ENCODE results near the gene CEP76.

The CEP76 gene, protein sequence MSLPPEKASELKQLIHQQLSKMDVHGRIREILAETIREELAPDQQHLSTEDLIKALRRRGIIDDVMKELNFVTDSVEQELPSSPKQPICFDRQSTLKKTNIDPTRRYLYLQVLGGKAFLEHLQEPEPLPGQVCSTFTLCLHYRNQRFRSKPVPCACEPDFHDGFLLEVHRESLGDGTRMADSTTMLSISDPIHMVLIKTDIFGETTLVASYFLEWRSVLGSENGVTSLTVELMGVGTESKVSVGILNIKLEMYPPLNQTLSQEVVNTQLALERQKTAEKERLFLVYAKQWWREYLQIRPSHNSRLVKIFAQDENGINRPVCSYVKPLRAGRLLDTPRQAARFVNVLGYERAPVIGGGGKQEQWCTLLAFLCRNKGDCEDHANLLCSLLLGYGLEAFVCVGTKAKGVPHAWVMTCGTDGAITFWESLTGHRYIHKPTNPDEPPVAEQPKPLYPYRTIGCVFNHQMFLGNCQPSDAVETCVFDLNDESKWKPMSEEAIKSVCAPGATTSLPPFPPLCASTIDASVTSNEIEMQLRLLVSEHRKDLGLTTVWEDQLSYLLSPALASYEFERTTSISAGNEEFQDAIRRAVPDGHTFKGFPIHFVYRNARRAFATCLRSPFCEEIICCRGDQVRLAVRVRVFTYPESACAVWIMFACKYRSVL

DNA sequence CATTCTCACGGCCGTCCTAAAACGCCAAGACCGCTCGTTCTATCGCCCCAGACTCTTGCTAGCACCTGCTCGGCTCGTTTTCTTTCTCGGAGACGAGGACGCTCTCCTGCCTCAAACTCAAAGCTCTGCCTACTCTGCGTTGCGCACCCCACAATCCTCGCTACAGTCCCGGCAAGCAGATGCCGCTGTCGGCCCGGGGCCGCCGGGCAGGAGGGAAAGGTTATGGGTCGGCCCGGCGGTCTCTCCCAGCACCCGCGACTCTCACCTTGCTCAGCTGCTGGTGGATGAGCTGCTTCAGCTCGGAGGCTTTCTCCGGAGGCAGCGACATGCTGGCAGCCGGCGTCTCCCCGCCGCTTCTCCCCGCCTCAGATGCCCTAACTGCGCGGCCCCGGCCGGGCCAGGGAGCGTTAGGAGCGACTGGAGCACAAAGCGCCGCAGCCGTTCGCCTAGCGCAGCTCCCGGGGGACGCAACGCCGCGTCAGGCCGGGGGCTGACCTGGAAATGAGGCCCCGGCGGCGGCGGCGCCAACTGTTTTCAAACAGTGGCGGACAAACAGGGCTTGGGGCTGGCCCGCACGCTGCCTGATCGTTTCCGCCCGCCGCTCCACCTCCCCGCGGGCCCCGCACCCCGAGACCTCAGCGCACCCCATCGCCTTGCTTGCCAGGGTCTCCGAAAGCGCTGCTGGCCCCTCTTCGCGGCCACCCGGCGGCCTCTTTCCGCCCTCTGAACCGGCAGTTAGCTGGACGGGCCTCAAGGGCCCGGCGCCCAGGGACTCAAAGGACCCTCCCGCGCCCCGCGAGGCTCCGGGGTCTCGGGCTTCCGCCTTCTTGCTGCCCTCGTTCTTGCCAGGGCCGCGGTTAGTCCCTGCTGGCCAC is at the start of gene CEP76, which contains the start of gene PSMG2:
CEP76 (minus strand) TSS at position 503 of the 875 bp plus-strand sequence; CDS start at position 328, 175 bp downstream.
PSMG2 (plus strand) TSS at position 822 of the 875 bp plus-strand sequence. CDS start 66 bp downstream, outside the sequence.
- Mint-ChIP-seq H3K27ac (peak within 1 kb of the TSS; percentile 100), H3K27me3 (no peaks in the 10 kb centered on the region), H3K9me3 (no peaks in the 10 kb centered on the region), H3K4me1 (peaks cover 46% of the 10 kb centered on the region), H3K4me3 (peak within 1 kb of the TSS; percentile 97 to 100)
- DNase-seq (peak; percentile 89 to 90), ATAC-seq (peak; percentile 93)

DNA sequence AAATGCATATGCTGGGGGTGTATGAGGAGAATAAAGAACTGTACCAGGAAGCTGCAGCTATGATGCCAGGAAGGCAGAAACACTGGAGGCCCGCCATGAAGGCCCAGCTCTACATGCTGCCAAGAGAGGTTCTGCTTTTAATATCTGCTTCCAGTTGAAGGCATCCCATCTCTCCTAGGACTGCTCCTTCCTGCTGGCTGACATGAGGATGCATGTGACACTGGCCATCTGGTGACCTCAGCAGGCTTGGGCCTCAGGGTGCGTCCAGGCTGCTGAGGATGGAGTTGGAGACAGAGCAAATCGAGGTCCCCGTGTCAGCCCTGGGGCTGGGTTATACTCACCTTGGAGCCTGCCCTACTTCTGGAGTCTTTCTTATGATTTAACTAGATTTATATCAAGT is 49.4 kb upstream of the CEP76 start:
- DNase-seq (no peak), ATAC-seq (no peak)
- Mint-ChIP-seq H3K27me3 (peaks cover 8% of the 10 kb centered on the region), H3K4me3 (no peak overlapping the region), H3K4me1 (peaks cover 22% of the 10 kb centered on the region), H3K27ac (no peak overlapping the region), H3K9me3 (no peaks in the 10 kb centered on the region)

DNA sequence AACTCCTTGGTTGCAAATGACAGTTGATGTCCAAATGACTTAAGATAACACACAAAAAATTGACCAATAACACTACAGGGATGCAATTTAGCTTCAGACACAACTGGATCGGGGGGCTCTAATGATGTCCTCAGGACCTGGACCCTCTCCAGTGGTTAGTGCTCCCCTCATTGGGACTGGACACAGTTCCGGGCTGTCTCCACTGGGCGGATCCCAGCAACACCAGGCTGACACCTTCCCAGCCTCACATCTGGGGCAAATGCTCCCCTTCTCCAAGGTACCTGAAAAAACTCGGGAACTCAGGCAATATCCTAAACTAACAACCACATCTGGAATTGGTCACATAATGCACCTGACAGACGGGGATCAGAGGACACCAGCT is 49.0 kb upstream of the CEP76 start:
- Mint-ChIP-seq H3K27me3 (peaks cover 8% of the 10 kb centered on the region), H3K9me3 (no peaks in the 10 kb centered on the region), H3K4me1 (peaks cover 22% of the 10 kb centered on the region), H3K27ac (peak overlapping the region in 1 of 2 donors; percentile 26), H3K4me3 (no peak overlapping the region)
- no peak for DNase-seq
- ATAC-seq = no peak

DNA sequence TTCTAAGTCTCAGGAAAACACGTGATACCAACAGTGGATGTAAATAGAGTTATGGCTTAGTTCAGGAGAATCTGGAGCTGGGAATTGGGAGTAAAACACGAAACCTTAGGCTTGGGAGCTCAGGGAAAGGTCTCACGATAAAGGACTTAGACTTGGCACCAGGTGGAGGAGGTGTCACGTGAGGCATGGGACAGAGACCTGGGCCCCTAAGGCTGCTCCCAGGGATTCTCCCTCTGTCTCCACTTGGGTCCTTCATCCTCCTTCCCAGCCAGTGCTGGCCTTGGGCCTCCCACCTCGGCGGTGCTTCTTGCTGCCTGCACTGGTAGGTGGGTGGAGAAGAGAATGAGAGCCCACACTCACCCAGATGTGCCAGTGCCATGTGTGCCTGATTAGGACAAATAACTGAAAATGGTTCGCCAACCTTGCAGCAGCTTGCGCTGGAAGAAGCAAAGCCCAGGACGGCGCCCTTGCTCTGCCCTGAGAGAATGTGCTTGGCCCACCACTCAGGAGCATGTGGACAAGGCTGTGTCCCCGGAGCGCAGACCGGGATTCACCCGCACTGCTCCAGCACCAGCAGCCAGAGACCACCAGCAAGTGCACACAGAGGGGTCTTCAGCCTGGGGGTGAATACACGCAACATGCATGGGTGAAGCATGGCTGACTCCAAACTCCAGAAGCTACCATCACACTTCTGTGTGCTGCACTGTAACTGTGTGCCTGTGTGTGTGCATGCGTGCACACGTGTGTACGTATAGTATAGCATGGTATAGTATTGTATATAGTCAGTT is 48.4 kb upstream of the CEP76 start:
- H3K4me3 Mint-ChIP-seq = peak overlapping the region; percentile 52 to 56
- no peak overlapping the region for H3K27ac Mint-ChIP-seq
- ATAC-seq (no peak), DNase-seq (no peak)
- H3K9me3 Mint-ChIP-seq = no peaks in the 10 kb centered on the region
- H3K4me1 Mint-ChIP-seq = peaks cover 22% of the 10 kb centered on the region
- H3K27me3 Mint-ChIP-seq = peaks cover 8% of the 10 kb centered on the region

DNA sequence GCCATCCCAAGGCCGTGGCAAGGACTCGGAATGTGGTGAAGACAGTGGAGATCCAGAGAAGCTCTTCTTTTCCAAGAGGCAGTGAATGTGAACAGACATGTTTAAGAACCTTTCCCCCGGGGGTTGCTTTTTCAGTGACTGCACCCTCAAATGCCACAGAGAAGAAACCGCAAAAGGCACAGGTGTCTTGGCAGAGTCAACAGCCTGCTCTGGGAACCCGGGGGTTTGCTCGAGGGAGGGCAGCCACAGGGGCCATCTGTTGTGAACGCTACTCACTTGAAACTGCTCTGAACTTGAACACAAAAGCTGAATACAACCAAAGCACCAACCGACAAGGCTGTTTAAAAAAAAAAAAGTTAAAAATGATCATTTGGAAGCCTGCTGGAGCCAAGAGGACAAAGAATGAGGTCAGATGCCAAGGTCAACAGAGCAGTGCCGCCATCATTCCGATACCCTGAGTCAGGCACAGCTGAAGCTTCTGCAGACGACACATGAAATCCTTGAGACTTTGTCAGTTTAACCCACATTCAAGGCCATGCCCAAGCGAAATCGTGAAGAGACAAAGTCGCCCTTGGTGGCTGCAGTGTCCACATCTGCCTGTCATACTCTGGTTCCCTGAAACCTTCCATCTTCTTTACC is 47.7 kb upstream of the CEP76 start:
- H3K9me3 Mint-ChIP-seq = no peaks in the 10 kb centered on the region
- peak overlapping the region; percentile 60 to 91 for H3K27ac Mint-ChIP-seq
- peaks cover 22% of the 10 kb centered on the region for H3K4me1 Mint-ChIP-seq
- DNase-seq (peak; percentile 17 to 32), ATAC-seq (peak; percentile 69)
- peak overlapping the region; percentile 52 to 56 for H3K4me3 Mint-ChIP-seq
- H3K27me3 Mint-ChIP-seq = peaks cover 8% of the 10 kb centered on the region

DNA sequence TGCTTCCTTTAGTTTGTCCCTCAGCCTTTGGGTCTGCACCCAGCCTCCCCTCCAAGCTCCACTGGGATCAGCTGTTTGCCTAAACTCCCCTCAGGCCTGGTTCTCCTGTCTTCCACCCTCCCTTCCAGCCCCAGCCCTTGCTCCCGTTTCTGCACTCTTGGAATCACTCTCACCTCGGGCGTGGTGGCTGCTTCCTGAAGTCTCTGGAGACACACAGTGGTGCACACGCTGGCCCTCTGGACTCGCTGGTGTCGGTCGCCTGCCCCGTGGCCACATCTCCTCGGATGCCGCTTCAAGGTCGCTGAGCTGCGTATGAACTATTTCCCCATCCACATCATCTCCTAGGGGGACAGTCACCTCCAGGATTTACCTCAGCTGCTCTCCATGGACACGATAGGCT is 46.6 kb upstream of the CEP76 start:
- no peak for ATAC-seq
- DNase-seq = no peak
- no peak overlapping the region for H3K27ac Mint-ChIP-seq
- no peak overlapping the region for H3K4me3 Mint-ChIP-seq
- H3K4me1 Mint-ChIP-seq = peaks cover 22% of the 10 kb centered on the region
- H3K9me3 Mint-ChIP-seq = no peaks in the 10 kb centered on the region
- H3K27me3 Mint-ChIP-seq = peaks cover 8% of the 10 kb centered on the region

DNA sequence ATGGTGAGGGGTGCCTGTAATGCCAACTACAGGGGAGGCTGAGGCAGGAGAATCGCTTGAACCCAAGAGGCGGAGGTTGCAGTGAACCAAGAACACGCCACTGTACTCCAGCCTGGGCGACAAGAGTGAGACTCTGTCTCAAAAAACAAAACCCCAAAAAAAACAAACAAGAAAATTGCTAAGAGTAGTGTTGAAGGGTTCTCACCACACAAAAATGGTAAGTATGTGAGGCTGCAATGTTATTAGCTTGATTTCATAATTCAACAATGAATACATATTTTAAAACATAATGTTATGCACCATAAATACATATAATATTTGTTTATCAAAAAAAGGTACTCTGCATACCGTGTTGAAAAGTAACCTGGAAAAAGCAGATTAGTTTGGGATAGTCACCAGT is 46.1 kb upstream of the CEP76 start:
- Mint-ChIP-seq H3K4me1 (peaks cover 22% of the 10 kb centered on the region), H3K9me3 (no peaks in the 10 kb centered on the region), H3K27me3 (peaks cover 8% of the 10 kb centered on the region), H3K4me3 (no peak overlapping the region), H3K27ac (no peak overlapping the region)
- DNase-seq (no peak), ATAC-seq (no peak)

DNA sequence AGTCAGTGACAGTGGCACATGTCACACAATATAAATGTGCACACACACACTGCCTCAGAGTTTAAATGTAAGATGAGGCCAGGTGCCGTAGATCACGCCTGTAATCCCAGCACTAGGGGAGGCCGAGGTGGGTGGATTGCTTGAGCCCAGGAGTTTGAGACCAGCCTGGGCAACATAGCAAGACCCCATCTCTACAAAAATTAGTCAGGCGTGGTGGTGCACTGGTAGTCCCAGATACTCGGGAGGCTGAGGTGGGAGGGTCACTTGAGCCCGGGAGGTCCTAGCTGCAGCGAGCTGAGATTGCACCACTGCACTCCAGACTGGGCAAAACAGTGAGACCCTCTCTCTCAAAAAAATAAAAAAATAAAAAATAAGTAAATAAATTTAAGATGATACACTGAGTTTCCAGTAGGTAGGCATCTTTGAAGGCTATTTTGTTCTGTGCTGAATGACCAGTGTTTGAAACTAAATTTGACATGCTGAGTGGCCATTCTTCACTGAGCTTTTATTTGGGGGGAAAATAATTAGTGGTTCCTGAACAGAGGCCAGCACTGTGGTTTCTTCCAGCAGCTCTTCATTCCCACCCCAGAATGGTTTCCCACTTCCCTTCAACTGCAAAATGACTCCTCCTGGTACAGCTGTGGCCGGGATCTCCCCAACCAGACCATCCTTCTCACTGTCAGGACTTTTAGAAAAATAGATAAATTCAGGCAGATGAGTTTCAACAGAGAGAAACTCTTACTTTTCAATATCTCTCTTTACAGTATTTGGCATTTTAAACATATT is 45.2 kb upstream of the CEP76 start:
- H3K4me1 Mint-ChIP-seq = peaks cover 22% of the 10 kb centered on the region
- ATAC-seq (no peak), DNase-seq (no peak)
- no peaks in the 10 kb centered on the region for H3K9me3 Mint-ChIP-seq
- H3K27ac Mint-ChIP-seq = no peak overlapping the region
- H3K27me3 Mint-ChIP-seq = peaks cover 8% of the 10 kb centered on the region
- no peak overlapping the region for H3K4me3 Mint-ChIP-seq

DNA sequence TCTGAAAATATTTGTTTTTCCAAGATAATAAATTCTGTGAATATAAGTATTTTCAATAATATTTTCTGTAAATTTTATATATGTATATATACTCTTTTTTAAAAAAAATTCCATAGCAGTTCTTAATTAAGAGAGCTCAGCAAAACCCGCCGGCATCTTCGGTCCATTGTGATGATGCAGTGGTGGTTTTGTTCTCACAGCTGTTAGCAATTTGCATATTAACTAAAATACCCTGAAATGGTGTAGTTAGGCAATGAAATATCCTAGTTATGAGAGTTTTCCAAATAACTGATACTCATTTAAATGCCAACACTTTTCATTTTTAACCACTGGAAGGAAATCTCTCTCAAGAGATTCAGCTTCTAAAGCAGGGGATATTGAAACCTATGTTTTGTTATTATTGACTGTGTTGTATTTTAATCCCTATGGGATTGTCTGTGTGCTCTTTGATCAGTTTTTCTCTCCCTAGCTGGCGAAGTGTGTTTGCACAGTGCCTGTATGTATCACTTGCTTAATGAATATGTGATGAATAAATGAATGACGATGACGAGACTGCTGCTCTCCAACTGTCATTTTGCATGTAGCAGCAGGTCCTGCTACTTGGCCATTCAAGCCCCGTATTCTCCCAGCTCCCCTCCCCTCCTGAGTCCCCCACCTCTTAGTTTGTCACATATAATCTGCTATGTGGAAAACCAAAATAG is 42.7 kb upstream of the CEP76 start:
- H3K9me3 Mint-ChIP-seq = no peaks in the 10 kb centered on the region
- ATAC-seq = no peak
- H3K27ac Mint-ChIP-seq = peak overlapping the region in 1 of 2 donors; percentile 16
- H3K4me3 Mint-ChIP-seq = no peak overlapping the region
- no peak for DNase-seq
- peaks cover 8% of the 10 kb centered on the region for H3K27me3 Mint-ChIP-seq
- peaks cover 13% of the 10 kb centered on the region for H3K4me1 Mint-ChIP-seq

DNA sequence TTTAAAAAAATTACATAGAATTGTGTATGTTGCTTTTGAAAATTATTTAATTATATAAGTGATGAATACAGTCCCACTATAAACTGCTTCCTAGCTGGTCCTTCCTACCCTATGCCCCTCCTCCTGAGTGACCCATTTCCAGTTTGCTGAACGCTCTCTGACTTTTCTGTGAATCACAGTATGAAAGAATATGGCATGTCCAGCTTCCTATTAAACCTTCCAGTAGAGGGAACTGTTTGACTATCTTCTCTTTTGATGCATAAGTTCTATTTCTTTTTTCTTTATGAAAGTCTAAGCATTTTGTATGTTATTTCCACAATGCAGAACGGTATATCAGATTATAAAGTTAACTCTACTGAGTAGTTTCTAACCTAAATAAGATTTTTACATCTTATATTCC is 41.6 kb upstream of the CEP76 start:
- no peak for DNase-seq
- Mint-ChIP-seq H3K27ac (no peak overlapping the region), H3K4me3 (no peak overlapping the region), H3K9me3 (no peaks in the 10 kb centered on the region), H3K4me1 (peaks cover 2% of the 10 kb centered on the region), H3K27me3 (peaks cover 2% of the 10 kb centered on the region)
- ATAC-seq = peak; percentile 74

DNA sequence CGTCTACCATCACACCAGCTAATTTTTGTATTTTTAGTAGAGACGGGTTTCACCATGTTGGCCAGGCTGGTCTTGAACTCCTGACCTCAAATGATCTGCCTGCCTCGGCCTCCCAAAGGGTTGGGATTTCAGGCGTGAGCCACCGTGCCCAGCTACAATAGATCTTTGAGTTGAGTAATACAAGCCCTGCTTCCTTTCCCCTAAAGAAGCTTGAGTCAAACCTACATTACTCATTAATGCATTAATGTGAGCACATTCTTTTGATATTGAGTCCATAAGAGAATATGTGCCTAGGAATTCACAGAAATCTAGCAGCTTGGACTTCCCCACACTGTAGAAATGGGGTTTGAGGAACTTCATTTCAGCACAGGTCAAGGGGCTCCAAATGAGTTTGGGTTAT is 39.9 kb upstream of the CEP76 start:
- H3K27me3 Mint-ChIP-seq = no peaks in the 10 kb centered on the region
- H3K4me1 Mint-ChIP-seq = no peaks in the 10 kb centered on the region
- H3K27ac Mint-ChIP-seq = no peak overlapping the region
- H3K9me3 Mint-ChIP-seq = no peaks in the 10 kb centered on the region
- DNase-seq (no peak), ATAC-seq (no peak)
- H3K4me3 Mint-ChIP-seq = no peak overlapping the region

DNA sequence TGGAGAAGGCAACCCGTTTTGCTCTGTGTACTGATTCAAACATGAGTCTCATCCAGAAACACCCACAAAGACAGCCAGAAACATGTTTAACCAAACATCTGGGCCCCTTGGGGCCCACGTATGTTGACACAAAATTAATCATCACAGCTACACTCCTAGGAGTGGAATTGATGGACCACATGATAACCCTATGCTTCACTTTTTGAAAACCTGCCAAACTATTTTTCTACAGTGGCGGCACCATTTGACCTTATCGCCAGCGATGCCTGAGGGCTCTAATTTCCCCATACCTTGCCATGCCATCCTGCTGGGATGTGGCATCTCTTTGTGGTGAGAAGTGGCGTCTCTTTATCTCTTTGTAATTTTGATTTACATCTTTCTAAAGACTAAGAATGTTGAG is 38.8 kb upstream of the CEP76 start:
- Mint-ChIP-seq H3K27me3 (no peaks in the 10 kb centered on the region), H3K4me3 (no peak overlapping the region), H3K9me3 (no peaks in the 10 kb centered on the region), H3K27ac (no peak overlapping the region), H3K4me1 (no peaks in the 10 kb centered on the region)
- ATAC-seq (no peak), DNase-seq (no peak)

DNA sequence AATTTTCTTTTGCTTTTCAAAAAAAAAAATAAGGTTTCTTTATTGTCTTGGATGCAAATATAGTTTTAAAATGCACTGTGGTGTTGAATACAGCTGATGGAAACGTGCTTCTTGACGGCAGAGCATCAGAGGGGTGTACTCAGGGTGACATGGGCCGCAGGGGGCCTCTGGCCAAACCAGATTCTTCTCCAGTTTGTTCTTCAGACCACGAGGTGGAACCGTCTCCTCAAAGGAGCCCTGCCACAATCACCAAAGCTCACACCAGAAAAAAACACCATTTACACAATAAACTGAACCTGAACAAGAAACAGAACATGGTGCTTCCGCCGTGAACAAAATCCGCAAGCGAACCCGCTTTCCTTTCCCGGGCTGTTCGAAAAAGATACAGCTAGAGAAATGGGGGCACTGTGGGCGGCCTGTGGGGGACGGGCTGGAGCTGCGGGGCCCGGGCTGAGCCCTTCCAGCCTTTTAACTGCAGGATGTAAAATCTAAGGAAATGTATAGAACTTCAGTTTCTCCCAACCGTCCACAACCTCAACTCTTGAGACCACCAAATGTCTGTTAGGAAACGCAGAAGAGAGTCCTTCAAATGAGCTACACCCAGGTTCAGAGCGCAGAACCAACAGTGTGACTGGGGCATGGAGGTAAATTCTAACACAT is 34.9 kb upstream of the CEP76 start:
- no peak for ATAC-seq
- Mint-ChIP-seq H3K27me3 (no peaks in the 10 kb centered on the region), H3K4me3 (no peak overlapping the region), H3K27ac (peak overlapping the region in 1 of 2 donors; percentile 72), H3K9me3 (no peaks in the 10 kb centered on the region), H3K4me1 (no peaks in the 10 kb centered on the region)
- DNase-seq = no peak
